Ovary (tissue), 3 donors: ENCODE measurements around the gene FILIP1L.

Experiments
- CTCF ChIP-seq, 3 donors: fragments of 450-650 bp in 2 of 3; fragments of 200-600 bp in 1 of 3; IDR thresholded peaks; one replicate each; pipeline versions ENCODE4 v1.5.1 to v1.8.0; 2016 to 2022; ENCODE audit warnings: antibody characterized with exemption in 3 of 3, mild to moderate bottlenecking in 1 of 3
- EP300 ChIP-seq: sonication (generic); formaldehyde crosslinking; IDR thresholded peaks from one replicate; pipeline ENCODE4 v1.6.1; 2017; ENCODE audit warnings: antibody characterized with exemption
- POLR2A ChIP-seq: fragments of 450-650 bp; IDR thresholded peaks from one replicate; pipeline ENCODE4 v1.6.1; 2017; ENCODE audit warnings: antibody characterized with exemption, mild to moderate bottlenecking, moderate library complexity
- donor health status: DM: no; HTN: no; CAD: no.

- TF ChIP-seq EP300 (no peak), CTCF (IDR thresholded peaks at IDR 0.05) (no peak), POLR2A (no peak)
Measured at GRCh38 chr3:100006570-100007271, 107.6 kb downstream of the FILIP1L start.
